HG02852 (cell line): ENCODE data around the gene SLC7A1.
"Not testable (repeated sequence)": the region's sequence is repeated elsewhere in the genome, so short reads cannot be mapped to it uniquely, and the experiment has no call there.

Source experiments
- ATAC-seq: cut with Tn5 transposase; IDR thresholded peaks from one replicate; pipeline ENCODE4 v1.9.1; 2021; ENCODE audit warnings: mild to moderate bottlenecking, moderate library complexity; ENCODE audit not compliant: unreplicated experiment

The SLC7A1 gene

DNA sequence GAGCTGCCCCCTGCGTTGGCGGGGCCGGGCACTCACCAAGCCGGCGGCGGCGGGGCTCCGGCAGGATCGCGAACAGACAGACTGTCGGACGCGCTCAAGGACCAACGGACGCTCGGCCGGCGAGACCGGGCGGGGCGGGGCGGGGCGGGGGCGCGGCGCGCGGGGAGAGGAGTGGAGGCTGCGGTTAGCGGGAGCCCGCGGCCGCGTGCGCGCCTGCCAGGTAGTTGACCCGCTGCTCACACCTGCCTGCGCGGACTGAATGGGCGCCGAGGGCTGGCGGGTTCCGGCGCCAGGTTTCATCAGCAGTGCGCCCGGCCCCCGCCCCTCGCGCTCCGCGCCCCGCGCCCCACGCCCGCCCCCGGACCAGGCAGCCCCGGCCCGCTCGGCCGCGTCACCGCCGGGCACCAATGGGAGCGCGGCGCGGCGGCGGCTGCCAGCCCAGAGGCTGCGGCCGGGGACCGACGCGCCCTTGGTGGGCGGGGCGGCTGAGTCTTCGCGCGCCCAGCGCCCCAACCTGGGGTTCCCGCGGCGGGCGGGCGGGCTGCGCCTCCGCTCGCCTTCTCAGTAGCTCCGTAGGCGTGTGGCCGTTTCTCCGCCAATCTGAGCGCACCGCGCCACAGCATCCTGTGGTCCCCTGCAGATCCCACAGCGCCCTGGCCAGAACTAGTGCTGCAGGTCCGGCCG lies at the start of gene SLC7A1:
TSS of gene SLC7A1 (minus strand) at position 309 of the 684 bp plus-strand sequence. CDS start 59,500 bp downstream, outside the sequence.
- ATAC-seq: peak; percentile 80

DNA sequence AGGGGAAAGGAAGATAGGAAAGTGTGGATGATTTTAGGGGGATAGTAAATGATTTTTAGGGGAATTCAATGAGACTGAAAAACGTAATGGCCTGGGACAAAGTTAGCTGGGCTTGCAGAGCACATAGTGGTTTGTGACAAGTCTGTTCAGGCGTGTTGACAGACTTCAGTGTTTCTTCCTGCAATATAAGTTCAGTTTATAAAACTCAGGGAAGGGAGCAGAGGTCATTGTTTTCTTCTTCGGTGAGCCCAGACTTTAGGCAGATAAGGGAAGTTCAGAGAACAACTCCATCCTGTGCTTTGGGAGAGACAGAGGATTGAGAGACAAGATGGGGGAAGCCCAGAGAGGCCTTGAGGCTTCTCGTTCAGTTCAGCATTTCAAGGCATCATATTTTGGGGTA lies 45.2 kb upstream of the SLC7A1 start:
- ATAC-seq: no peak

DNA sequence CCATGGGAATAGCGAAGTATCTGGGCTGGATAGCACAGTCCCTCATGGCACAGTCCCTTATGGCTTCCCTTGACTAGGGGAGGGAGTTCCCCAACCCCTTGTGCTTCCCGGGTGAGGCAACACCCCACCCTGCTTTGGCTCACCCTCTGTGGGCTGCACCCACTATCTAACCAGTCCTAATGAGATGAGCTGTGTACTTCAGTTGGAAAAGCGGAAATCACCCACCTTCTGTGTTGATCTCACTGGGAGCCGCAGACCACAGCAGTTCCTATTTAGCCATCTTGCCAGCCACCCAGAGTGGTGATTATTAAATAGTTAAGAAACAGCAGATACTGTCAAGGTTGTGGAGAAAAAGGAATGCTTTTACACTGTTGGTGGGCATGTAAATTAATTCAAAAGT lies 41.3 kb upstream of the SLC7A1 start:
- ATAC-seq: not testable (repeated sequence)

DNA sequence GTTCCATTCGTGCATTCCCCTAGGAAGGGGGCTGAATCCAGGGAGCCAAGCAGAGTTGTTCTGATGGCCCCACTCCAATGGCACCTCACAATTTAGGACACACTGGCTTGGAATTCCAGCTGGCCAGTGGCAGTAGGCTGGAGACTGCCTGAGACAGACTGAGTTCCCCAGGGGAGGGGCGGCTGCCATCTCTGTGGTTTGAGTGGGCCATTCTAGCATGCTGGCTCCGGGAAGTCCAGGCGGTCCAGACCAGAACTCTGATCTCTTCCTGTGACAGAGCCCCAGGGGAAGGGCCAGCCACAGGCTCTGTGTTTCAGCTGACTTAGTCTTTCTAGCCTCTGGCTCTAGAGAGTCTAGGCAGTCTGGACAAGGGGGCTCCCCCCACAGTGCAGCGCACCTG lies 29.5 kb upstream of the SLC7A1 start:
- no peak for ATAC-seq

DNA sequence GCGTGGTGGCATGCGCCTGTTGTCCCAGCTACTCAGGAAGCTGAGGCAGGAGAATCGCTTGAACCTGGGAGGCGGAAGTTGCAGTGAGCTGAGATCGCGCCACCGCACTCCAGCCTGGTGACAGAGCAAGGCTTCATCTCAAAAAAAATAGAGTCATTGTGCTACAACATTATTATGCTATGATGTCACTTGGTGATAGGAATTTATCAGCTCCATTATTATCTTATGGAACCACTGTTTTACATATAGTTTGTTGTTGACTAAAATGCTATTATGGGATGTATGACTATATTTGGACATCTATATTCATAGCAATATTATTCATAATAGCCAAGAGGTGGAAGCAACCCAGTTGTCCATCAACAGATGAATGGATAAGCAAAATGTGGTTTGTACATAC lies 26.4 kb upstream of the SLC7A1 start:
- ATAC-seq: no peak

DNA sequence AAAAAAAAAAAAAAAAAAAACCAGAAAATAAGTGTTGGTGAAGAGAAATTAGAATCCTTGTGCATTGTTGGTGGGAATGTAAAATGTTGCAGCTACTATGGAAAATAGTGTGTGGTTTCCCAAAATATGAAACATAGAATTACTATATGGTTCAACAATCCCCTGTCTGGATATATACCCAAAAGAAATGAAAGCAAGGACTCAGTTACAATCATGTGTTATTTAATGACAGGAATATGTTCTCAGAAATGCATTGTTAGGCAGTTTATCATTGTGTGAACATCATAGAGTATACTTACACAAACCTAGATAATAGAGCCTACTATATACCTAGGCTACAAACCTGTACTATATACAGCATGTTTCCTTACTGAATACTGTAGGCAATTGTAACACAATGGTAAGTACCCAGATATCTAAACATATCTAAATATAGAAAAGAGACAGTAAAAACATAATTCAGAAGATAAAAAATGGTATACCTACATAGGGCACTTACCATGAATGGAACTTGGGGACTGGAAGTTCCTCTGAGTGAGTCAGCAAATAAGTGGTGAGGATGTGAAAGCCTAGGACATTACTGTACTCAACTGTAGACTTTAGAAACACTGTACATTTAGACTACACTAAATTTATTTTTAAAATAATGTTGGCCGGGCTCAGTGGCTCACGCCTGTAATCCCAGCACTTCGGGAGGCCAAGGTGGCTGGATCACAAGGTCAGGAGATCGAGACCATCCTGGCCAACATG lies 25.7 kb upstream of the SLC7A1 start:
- ATAC-seq: no peak

DNA sequence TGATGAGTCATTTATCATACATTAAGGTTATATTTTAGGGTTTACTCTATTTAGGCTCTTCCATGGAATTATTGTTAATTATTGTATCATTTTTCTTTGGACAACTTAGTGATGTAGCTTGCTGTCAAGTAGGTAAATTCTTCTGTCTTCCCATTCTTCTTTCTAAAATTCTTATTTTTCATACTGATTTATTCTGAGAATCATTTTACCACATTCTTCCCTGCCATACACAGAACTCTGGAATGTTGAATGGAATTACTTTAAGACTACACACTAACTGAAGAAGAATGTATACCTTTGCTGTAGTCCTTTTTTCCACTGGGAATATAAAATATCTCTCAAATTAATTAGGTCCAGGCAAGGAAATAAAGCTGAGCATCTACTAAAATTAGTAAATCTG lies 24.5 kb upstream of the SLC7A1 start:
- no peak for ATAC-seq

DNA sequence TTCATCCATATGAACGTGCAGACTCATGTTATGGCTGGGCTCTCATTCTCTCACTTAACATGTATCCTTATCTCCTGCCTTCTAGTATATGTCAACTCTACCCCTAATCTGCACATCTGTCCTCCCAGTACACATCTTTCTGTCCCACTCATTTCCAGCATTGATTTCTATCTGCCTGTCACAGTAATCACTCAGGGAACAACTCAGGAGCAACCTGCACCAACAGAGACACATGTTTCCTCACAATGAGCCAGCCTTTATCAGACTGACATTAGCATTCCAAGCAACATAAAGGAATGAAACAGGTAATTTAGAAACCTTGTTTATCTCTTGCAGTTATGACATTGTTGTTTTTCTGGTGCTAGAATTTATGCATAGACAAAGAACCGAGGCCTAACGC lies 17.6 kb upstream of the SLC7A1 start:
- no peak for ATAC-seq

DNA sequence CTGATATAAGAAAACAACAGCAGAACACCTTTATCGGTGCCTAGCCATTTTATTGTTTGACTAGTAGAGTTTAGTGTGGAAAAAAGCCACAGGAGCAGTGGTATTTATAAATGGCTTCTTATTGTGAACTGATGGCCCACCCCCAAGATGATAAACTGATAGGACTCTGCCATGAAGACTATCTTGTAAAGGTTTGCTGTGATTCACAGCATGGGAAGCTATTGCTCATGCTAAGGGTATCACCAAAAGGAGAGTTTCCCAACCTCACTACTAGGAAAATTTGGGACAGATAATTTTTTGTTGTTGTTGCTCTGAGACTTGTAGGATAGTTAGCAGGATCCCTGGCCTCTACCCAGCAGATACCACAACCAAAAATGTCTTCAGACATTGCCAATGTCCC lies 12.0 kb upstream of the SLC7A1 start:
- no peak for ATAC-seq

DNA sequence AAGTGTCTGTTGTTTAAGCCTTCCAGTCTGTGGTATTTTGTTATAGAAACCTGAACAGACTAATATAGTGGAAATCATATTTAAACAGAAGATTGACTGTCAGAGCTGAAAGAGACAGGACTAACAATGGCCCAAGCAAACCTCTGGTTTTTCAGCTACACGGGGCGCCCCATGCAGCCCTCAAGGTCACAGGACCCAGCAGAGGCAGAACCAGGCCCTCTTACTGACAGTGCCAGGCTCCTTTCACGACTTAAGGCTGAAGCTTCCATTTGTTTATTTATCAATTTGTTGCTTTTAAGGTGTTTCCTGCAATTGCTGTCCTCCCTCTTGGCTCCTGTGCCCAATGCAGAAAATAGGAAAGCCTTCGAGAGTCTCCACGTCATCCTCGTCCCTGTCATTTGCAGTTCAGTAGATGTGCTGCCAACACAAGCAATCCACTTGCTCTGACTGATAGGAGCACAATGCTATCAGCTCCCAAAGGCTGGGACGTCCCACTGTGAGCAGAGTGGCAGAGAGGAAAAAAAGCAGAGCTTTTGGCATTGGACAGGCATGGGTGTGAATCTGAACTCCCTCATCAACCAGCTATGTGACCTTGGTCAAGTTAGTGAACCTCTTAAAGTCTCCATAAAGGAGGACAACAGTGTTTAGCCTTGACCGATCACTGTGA lies 10.5 kb upstream of the SLC7A1 start:
- no peak for ATAC-seq

DNA sequence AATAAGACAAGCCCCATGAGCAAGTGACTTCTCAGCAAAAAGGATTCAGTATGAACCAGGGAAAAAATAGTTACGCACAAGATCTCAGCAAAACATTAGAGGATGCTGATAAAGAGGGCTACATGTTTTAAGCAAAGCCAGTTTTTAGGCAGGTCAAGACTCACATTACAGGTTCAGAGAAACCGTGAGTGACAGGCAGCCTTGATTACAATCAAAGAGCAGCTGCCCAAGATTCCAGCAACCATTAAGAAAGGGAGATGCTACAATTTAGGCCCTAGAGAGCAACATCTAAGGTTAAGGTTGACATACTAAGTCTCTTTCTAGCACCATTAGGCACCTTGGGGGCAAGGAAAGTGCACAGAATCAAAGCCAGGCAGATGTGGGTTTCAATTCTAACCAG lies 2.8 kb upstream of the SLC7A1 start:
- ATAC-seq: no peak

DNA sequence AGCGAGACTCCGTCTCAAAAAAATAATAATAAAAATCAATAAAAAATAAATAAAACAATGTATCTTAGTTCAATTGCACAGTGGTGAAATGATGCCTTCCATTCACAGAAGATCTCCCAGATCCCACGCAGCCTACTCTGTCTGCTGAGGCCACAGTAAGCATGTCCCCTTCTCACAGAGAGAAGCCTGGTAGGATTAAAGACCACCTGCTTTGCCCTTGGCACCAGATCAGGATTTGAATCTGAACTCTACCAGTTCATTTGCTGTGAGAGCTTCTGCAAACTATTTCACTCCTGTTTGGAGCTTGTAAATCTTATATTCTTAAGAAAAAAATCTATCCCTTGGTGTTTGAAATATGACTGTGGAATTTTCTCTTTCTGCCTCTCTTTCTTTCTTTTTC lies 2.2 kb upstream of the SLC7A1 start:
- ATAC-seq: no peak

DNA sequence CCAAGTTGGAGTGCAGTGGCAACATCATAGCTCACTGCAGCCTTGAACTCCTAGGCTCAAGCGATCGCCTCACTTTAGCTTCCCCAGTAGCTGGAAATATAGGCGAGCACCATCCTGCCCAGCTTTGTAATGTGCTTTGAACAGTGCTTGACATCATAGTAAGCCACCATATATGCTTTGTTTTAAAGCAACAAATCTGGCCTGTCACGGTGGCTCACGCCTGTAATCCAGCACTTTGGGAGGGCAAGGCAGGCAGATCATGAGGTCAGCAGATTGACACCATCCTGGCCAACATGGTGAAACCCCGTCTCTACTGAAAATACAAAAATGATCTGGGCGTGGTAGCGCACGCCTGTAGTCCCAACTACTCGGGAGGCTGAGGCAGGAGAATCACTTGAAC lies 1.8 kb upstream of the SLC7A1 start:
- no peak for ATAC-seq

DNA sequence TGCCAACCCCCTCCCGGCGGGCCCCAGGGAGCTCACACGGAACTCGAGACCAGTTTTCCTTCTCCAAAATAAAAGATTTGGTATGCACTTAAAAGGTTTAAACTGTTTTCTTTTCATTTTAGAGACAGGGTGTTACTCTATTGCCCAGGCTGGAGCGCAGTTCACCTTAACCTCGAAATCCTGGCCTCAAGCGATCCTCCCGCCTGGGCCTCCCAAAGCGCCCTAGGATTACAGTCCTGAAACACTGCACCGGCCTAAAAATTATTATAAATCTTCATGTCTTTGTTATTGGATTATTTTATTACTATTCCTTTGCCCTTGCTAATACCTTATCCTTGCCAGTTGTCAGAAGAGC lies 553 bp upstream of the SLC7A1 start:
- ATAC-seq: no peak

DNA sequence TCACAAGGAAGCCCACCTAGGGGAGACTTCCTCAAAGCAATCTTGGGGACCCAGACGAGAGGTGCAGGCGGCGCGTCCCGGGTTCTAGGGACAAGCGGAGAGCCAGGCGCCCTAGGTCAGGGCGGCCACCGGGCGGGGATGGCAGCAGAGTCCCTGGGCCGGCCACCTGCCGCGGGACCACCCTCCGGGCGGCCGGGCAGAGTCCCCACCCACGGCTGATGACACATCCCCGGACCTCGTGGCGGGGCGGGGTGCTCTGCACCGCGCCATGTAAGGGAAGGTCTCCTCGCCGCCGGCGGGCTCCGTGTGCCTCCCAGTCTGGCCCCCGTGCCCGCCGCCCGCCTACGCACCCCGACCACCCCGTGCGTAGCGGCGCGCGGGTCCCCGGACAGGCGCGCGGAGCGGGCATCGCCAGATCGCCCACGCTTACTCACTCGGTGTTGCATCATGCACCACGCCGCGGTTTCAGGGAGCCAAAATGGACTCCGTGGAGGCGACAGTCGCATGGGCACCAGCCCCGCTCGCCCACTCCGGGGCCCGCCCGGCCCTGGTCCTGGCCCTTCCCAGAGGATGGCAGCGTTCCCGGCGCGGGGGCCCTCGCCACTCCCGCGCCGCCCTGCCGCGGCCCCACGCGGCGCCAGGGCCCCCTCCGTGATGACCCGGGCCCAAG lies 643 bp downstream of the SLC7A1 start:
- ATAC-seq: peak; percentile 44

DNA sequence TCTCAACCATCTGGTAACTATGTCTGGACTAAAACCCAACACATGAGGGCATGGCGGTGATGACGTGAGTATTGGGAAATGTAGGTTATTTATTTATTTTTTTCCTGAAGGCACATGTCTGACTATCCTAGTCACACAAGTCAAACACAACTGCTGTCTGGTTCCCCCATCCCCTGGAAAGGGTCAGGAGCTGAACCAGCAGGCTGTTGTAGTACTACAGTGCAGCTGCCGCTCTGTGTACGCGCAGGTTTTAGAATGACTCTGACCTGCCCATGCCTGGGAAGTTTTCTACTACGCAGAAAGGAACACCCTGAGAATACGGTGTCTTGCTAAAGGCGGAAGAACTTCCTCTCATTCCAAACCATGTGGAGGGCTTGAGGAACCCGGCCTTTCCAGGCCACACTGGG lies 1.2 kb downstream of the SLC7A1 start:
- ATAC-seq: peak; percentile 41

DNA sequence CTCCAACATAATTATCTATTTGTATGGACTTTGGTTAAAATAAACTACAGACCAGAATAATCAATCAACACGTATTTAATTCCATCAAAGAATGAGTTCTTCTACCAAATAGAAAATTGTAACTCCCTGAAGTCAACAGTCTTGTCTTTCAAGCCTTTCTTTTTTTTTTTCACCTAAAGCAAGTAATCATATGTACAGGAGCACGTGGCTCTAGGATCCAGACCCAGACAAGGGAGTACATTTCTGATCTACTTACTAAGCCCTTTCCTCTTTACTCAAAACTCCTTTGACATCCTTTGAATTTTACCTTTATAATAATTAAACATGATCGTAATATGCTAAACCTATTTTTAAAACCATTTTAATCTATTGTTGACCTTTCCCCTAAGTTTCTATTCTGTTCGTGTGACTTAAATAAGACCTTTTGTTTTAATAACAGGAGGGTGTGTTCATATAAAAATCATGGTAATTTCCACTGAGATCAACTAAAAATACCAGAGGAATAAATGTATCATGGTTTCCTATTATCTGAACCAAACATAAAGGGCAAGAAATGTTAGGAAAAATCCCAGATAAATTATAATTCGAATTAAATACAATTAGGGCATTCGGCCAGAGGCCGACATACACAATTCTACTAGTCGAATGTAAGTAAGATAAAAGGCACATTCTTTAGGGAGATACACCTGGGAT lies 1.7 kb downstream of the SLC7A1 start:
- no peak for ATAC-seq

DNA sequence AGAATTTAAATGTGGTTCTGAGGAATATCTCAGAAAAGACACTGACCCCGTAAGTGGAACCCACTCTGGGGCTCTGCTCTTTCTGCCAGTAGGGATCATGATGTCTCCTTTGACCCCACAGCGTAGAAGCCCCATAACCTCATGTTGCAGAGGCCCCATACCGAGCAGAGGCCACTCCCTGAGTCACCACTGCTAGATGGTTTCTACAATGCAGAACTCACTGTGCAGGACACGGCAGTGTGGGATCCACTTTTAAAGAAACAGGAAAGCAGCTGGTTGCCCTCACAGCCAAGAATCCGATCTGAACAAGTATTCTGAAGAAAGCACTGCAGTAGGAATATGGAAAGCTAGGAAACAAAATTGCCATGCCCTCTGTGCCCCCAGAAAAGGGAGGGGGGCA lies 4.2 kb downstream of the SLC7A1 start:
- ATAC-seq: no peak

DNA sequence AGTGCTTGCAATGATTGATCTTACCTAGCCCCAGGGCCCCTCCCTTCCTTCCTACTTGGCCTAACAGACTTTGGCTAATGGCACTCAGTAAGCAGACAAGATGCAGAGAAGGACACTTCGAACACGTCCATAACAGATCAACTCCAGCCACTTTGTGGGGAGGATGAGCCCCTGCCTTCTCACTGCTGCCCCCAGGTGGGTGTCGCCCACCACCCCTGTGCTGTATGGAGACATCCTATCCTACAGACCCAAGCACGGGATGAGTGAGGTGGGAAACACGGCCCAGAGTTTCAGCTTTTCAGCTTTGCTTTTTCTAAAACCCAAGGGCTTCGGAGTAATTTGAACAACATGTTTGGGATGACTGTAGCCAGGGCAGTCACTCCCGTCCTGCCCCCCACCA lies 5.5 kb downstream of the SLC7A1 start:
- ATAC-seq: no peak

DNA sequence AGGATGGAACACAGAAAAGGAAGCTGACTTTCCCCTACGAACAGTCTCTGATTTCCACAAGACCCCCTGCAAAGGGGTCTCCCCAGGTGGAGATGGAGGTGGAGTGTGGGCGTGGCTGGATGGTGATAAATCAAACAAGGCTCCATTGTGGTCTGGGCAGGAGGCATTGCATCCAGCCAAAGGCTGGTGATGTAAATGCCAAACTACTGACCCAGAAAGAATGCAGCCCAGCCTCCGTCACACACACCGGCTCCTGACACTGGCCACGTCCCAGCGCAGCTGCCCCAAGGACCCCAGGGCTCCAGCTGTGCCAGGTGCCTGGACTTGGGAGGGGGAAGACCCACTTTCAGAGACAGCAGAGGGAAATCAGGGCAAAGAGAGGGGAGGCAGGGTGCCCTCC lies 6.3 kb downstream of the SLC7A1 start:
- ATAC-seq: no peak

DNA sequence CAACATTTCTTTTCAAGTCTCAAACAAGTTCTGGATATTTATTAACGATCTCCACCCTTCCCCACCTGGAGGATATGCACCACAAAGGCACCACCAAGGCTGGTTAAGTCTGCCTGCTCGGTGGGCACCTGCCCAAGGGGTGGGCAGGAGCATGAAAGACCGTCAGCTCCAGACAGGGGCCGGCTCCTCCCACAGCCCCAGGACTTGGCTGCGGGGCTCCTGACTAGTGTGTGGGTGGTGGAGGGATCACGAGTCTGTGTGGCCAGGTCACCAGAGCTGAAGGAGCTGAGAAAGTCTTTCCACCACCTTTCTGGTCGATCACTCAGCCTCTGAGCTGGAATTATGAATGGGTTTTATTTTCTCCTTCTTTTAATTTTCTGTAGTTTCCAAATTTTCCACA lies 7.8 kb downstream of the SLC7A1 start:
- no peak for ATAC-seq
